Small intestine (tissue), 7 donors: ENCODE data around the gene MBD5. TPM values are rescaled to one million over a fixed set of nuclear protein-coding genes. Genes with fewer than 3 reads are reported as not detected.

Experiments
- DNase-seq, 2 donors: peaks; one replicate each; pipeline versions ENCODE4 v3.0.0 to v3.0.0-alpha.2; 2013
- FAIRE-seq: peaks from 2 replicates; lab custom pipeline; 2012; peaks lifted over from hg19 to GRCh38; lab: Jason Lieb, UNC
- H3K27ac ChIP-seq, 3 donors: one replicate each; pipeline ENCODE4 v1.5.1; 2013; ENCODE audit warnings: low read length in 2 of 3, mild to moderate bottlenecking in 2 of 3, control low read depth in 1 of 3, inconsistent platforms in 1 of 3, low read depth in 1 of 3, moderate library complexity in 1 of 3
- H3K27me3 ChIP-seq, 3 donors: one replicate each; pipeline ENCODE4 v1.6.1; 2013; ENCODE audit warnings: low read length in 3 of 3, inconsistent platforms in 1 of 3; ENCODE audit not compliant: control insufficient read depth in 3 of 3, insufficient read depth in 3 of 3
- H3K36me3 ChIP-seq, 3 donors: one replicate each; pipeline ENCODE4 v1.6.1; 2013; ENCODE audit warnings: low read length in 3 of 3, inconsistent platforms in 1 of 3, low read depth in 1 of 3, mild to moderate bottlenecking in 1 of 3, moderate library complexity in 1 of 3; ENCODE audit not compliant: control insufficient read depth in 3 of 3, insufficient read depth in 2 of 3
- H3K4me1 ChIP-seq, 3 donors: one replicate each; pipeline ENCODE4 v1.6.1; 2013; ENCODE audit warnings: low read length in 2 of 3, inconsistent platforms in 1 of 3, low read depth in 1 of 3, mild to moderate bottlenecking in 1 of 3, moderate library complexity in 1 of 3; ENCODE audit not compliant: control insufficient read depth in 3 of 3, insufficient read depth in 2 of 3
- H3K4me3 ChIP-seq, 3 donors: one replicate each; pipeline ENCODE4 v1.5.1; 2013; ENCODE audit warnings: low read length in 3 of 3, control low read depth in 1 of 3, inconsistent platforms in 1 of 3, low read depth in 1 of 3, mild to moderate bottlenecking in 1 of 3, moderate library complexity in 1 of 3
- H3K9me3 ChIP-seq, 2 donors: one replicate each; pipeline ENCODE4 v1.6.1; 2013; ENCODE audit warnings: low read depth in 1 of 2, low read length in 1 of 2; ENCODE audit not compliant: control insufficient read depth in 2 of 2, insufficient read depth in 1 of 2
- WGBS, 3 donors: extraction: QIAGEN DNeasy Blood & Tissue Kit; methylation state at CpG; one replicate each; pipeline ENCODE4 v1.1.7; 2013; 5-methylcytosine and 5-hydroxymethylcytosine counted together
- polyA plus RNA-seq, 4 donors: library from polyadenylated mRNA; stranded (reverse) in 3 of 4; unstranded in 1 of 4; fragments of 200-250 nt in 3 of 4; fragments of 120-200 nt in 1 of 4; gene quantifications; one replicate each; pipeline versions ENCODE4 v1.2.1 to v1.2.3, GENCODE V29; 2013
- donor health status: healthy with polysubstance abuse.
- donor health status: control.
- donor health status: control.
- donor health status: Bipolar disorder and iron deficiency.
- donor health status: healthy.

The MBD5 gene
- polyA plus RNA-seq, 4 donors, result 2.7 to 19.2 (median 4.7) TPM

- Histone ChIP-seq H3K27ac (no peak overlapping the region), H3K27me3 (no peaks in the 10 kb centered on the region), H3K4me3 (no peak overlapping the region), H3K4me1 (no peaks in the 10 kb centered on the region), H3K36me3 (no peaks in the 10 kb centered on the region), H3K9me3 (no peaks in the 10 kb centered on the region)
- peak; percentile 62 for FAIRE-seq
- no peak for DNase-seq
- 78 to 96% (median 96%) methylated on average over 1 of the region's 1 CpG for WGBS, 3 donors
Observed at GRCh38 chr2:148027822-148028221, 6.9 kb downstream of the MBD5 start.

GRCh38 chr2:148028781-148029180 lies 7.9 kb downstream of the MBD5 start:
- peaks cover 0 to under 1% (median 0%) of the 10 kb centered on the region in 3 donors for H3K36me3 ChIP-seq
- no peaks in the 10 kb centered on the region for H3K4me1 ChIP-seq
- H3K27ac ChIP-seq, result no peak overlapping the region
- H3K4me3 ChIP-seq, result no peak overlapping the region
- WGBS, 3 donors, result 76 to 100% (median 95%) methylated on average over 1 of the region's 1 CpG
- no peak for FAIRE-seq
- no peak for DNase-seq
- H3K27me3 ChIP-seq, result no peaks in the 10 kb centered on the region
- H3K9me3 ChIP-seq, result no peaks in the 10 kb centered on the region

GRCh38 chr2:148031152-148031551 lies 10.3 kb downstream of the MBD5 start:
- Histone ChIP-seq H3K27ac (no peak overlapping the region), H3K4me1 (no peaks in the 10 kb centered on the region), H3K36me3 (peaks cover 0 to 3% (median 0%) of the 10 kb centered on the region in 3 donors), H3K27me3 (no peaks in the 10 kb centered on the region), H3K9me3 (no peaks in the 10 kb centered on the region), H3K4me3 (no peak overlapping the region)
- DNase-seq (no peak), FAIRE-seq (no peak)

- Histone ChIP-seq H3K4me1 (no peaks in the 10 kb centered on the region), H3K9me3 (no peaks in the 10 kb centered on the region), H3K4me3 (no peak overlapping the region), H3K27ac (no peak overlapping the region), H3K36me3 (peaks cover 0 to 3% (median 0%) of the 10 kb centered on the region in 3 donors), H3K27me3 (no peaks in the 10 kb centered on the region)
- DNase-seq (no peak), FAIRE-seq (no peak)
- WGBS, 3 donors, result 77 to 91% (median 84%) methylated on average over 4 of the region's 4 CpGs
Observed at GRCh38 chr2:148032215-148032614, 11.3 kb downstream of the MBD5 start.

- WGBS, 3 donors, result 87 to 97% (median 92%) methylated on average over 1 of the region's 1 CpG
Observed at GRCh38 chr2:148039783-148040182, 18.9 kb downstream of the MBD5 start.

GRCh38 chr2:148042219-148042618 lies 21.3 kb downstream of the MBD5 start:
- Histone ChIP-seq H3K4me1 (no peaks in the 10 kb centered on the region), H3K36me3 (peaks cover 0 to 3% (median 0%) of the 10 kb centered on the region in 3 donors), H3K27ac (no peak overlapping the region), H3K27me3 (no peaks in the 10 kb centered on the region), H3K9me3 (no peaks in the 10 kb centered on the region), H3K4me3 (no peak overlapping the region)
- no peak for DNase-seq
- FAIRE-seq, result no peak
- 88 to 96% (median 96%) methylated on average over 2 of the region's 2 CpGs for WGBS, 3 donors

More at GRCh38 chr2:148039783-148040182, 18.9 kb downstream of the MBD5 start:
- H3K27me3 ChIP-seq, result no peaks in the 10 kb centered on the region
- H3K4me3 ChIP-seq, result no peak overlapping the region
- no peaks in the 10 kb centered on the region for H3K9me3 ChIP-seq
- DNase-seq, result no peak
- no peaks in the 10 kb centered on the region for H3K4me1 ChIP-seq
- no peak for FAIRE-seq
- H3K27ac ChIP-seq, result no peak overlapping the region
- H3K36me3 ChIP-seq, result peaks cover 0 to 3% (median 0%) of the 10 kb centered on the region in 3 donors

GRCh38 chr2:148044322-148044721 lies 23.4 kb downstream of the MBD5 start:
- FAIRE-seq (no peak), DNase-seq (no peak)
- peaks cover 0 to 3% (median 0%) of the 10 kb centered on the region in 3 donors for H3K36me3 ChIP-seq
- H3K27ac ChIP-seq, result no peak overlapping the region
- H3K4me3 ChIP-seq, result no peak overlapping the region
- H3K27me3 ChIP-seq, result no peaks in the 10 kb centered on the region
- H3K9me3 ChIP-seq, result no peaks in the 10 kb centered on the region
- H3K4me1 ChIP-seq, result no peaks in the 10 kb centered on the region
- 96 to 99% (median 99%) methylated on average over 2 of the region's 2 CpGs for WGBS, 3 donors

GRCh38 chr2:148046802-148047201 lies 25.9 kb downstream of the MBD5 start:
- Histone ChIP-seq H3K9me3 (no peaks in the 10 kb centered on the region), H3K4me1 (no peaks in the 10 kb centered on the region), H3K27ac (no peak overlapping the region), H3K4me3 (no peak overlapping the region), H3K36me3 (no peaks in the 10 kb centered on the region), H3K27me3 (no peaks in the 10 kb centered on the region)
- 71 to 94% (median 72%) methylated on average over 1 of the region's 1 CpG for WGBS, 3 donors
- DNase-seq (no peak), FAIRE-seq (no peak)
